Neuronal stem cell (in vitro differentiated cells): Measurements from ENCODE around the gene LTA4H.

Source experiments
- DNase-seq: peaks from one replicate; pipeline ENCODE4 v3.0.0-alpha.2; 2013; ENCODE audit warnings: low spot score
- H2AFZ ChIP-seq: one replicate; pipeline ENCODE4 v1.6.1; 2013; ENCODE audit warnings: mild to moderate bottlenecking, low read length, inconsistent platforms
- H2AK5ac ChIP-seq: 2 replicates; pipeline ENCODE4 v1.6.1; 2013; ENCODE audit warnings: low read depth, mild to moderate bottlenecking, inconsistent platforms, low read length, moderate library complexity, mixed read lengths
- H2BK120ac ChIP-seq: 2 replicates; pipeline ENCODE4 v1.6.1; 2013; ENCODE audit warnings: low read depth, mild to moderate bottlenecking, inconsistent platforms, low read length, moderate library complexity, mixed read lengths
- H2BK12ac ChIP-seq: one replicate; pipeline ENCODE4 v1.6.1; 2013; ENCODE audit warnings: low read length, inconsistent platforms
- H2BK15ac ChIP-seq: 2 replicates; pipeline ENCODE4 v1.6.1; 2013; ENCODE audit warnings: mild to moderate bottlenecking, low read length, inconsistent platforms, mixed read lengths
- H2BK5ac ChIP-seq: one replicate; pipeline ENCODE4 v1.6.1; 2013; ENCODE audit warnings: inconsistent platforms, mild to moderate bottlenecking, low read length, moderate library complexity
- H3K14ac ChIP-seq: one replicate; pipeline ENCODE4 v1.6.1; 2013; ENCODE audit warnings: low read length, inconsistent platforms
- H3K18ac ChIP-seq: 2 replicates; pipeline ENCODE4 v1.6.1; 2013; ENCODE audit warnings: low read length, inconsistent platforms
- H3K23ac ChIP-seq: 2 replicates; pipeline ENCODE4 v1.6.1; 2013; ENCODE audit warnings: low read depth, mild to moderate bottlenecking, mixed read lengths, low read length, inconsistent platforms; ENCODE audit not compliant: poor library complexity
- H3K27ac ChIP-seq: replicated peaks from 3 replicates; pipeline ENCODE4 v1.5.1; 2013; ENCODE audit warnings: low read length, inconsistent platforms
- H3K27me3 ChIP-seq, 3 experiments: 2 replicates each; pipeline ENCODE4 v1.6.1; 2013; ENCODE audit warnings: low read length in 3 of 3, mild to moderate bottlenecking in 2 of 3, inconsistent platforms in 1 of 3, low read depth in 1 of 3, mixed read lengths in 1 of 3, moderate library complexity in 1 of 3; ENCODE audit not compliant: control insufficient read depth in 3 of 3, insufficient read depth in 3 of 3
- H3K36me3 ChIP-seq, 2 donors: replicated peaks in 1 of 2; 2 replicates each; pipeline ENCODE4 v1.6.1; 2013; ENCODE audit warnings: low read length in 2 of 2; ENCODE audit not compliant: control insufficient read depth in 2 of 2, insufficient read depth in 2 of 2
- H3K4ac ChIP-seq: 2 replicates; pipeline ENCODE4 v1.6.1; 2013; ENCODE audit warnings: inconsistent platforms, mild to moderate bottlenecking, low read length, moderate library complexity
- H3K4me1 ChIP-seq, 2 donors: 1 replicate in 1 of 2; 2 replicates in 1 of 2; pipeline ENCODE4 v1.6.1; 2013; ENCODE audit warnings: low read length in 2 of 2, low read depth in 1 of 2; ENCODE audit not compliant: control insufficient read depth in 2 of 2, insufficient read depth in 1 of 2
- H3K4me2 ChIP-seq: one replicate; pipeline ENCODE4 v1.6.1; 2013; ENCODE audit warnings: mild to moderate bottlenecking, low read length, inconsistent platforms; ENCODE audit not compliant: insufficient read depth, poor library complexity, severe bottlenecking
- H3K4me3 ChIP-seq, 2 donors: 2 replicates each; pipeline ENCODE4 v1.5.1; 2013; ENCODE audit warnings: low read length in 2 of 2, mild to moderate bottlenecking in 2 of 2, inconsistent platforms in 1 of 2, moderate library complexity in 1 of 2
- H3K79me1 ChIP-seq: one replicate; pipeline ENCODE4 v1.6.1; 2013; ENCODE audit warnings: low read depth, mild to moderate bottlenecking, inconsistent platforms, low read length, moderate library complexity
- H3K9ac ChIP-seq: one replicate; pipeline ENCODE4 v1.6.1; 2013; ENCODE audit warnings: mild to moderate bottlenecking, low read depth, low read length, inconsistent platforms; ENCODE audit not compliant: poor library complexity
- H3K9me3 ChIP-seq, 2 donors: replicated peaks in 1 of 2; 2 replicates each; pipeline versions ENCODE3 to v1.6.1; 2013; ENCODE audit warnings: low read length in 2 of 2, mild to moderate bottlenecking in 2 of 2, inconsistent platforms in 1 of 2, low read depth in 1 of 2, mixed read lengths in 1 of 2, moderate library complexity in 1 of 2; ENCODE audit not compliant: control insufficient read depth in 2 of 2, insufficient read depth in 1 of 2
- H4K8ac ChIP-seq: one replicate; pipeline ENCODE4 v1.6.1; 2013; ENCODE audit warnings: low read depth, mild to moderate bottlenecking, inconsistent platforms, low read length, moderate library complexity
- H4K91ac ChIP-seq: one replicate; pipeline ENCODE4 v1.6.1; 2013; ENCODE audit warnings: low read length, low read depth, mild to moderate bottlenecking, inconsistent platforms; ENCODE audit not compliant: poor library complexity
- WGBS, 2 donors: extraction: QIAGEN DNeasy Blood & Tissue Kit; methylation state at CpG; one replicate each; pipeline ENCODE4 v1.1.7; 2013; ENCODE audit warnings: missing lambda C conversion rate in 2 of 2, mixed read lengths in 1 of 2; ENCODE audit not compliant: insufficient read length in 2 of 2, insufficient replicate concordance in 1 of 2; ENCODE audit errors: extremely low coverage in 2 of 2; 5-methylcytosine and 5-hydroxymethylcytosine counted together

LTA4H gene

DNA sequence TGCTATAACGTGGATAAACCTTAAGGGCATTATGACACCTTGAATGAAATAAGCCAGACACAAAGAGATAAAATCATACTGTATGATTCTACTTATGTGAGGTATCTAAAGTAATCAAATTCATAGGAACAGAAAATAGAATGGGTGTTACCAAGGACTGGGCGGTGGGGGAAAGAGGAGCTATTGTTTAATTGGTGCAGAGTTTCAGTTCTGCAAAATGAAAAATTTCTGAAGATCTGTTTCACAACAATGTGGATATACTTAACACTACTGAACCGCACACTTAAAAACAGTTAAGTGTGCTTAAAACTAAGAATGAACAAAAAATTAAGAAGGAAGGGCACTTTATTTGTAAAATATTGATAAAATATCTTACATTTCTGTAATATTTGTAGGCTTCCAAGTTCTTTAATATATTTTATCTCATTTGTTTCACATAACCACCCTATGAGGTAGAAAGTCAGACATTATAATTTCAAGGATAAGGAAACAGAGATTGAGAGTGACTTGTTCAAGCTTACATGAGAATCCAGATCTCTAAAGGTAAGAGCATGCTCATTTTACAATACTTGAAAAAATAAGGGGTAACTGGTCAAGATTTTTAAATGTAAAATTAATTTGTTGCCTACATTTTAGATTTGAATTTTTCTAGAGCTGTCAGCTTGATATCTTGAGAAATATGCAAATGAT is 14.9 kb downstream of the LTA4H start:
- Histone ChIP-seq H2BK12ac (no peak overlapping the region), H3K4me1 (no peaks in the 10 kb centered on the region), H3K4me2 (no peak overlapping the region), H3K9ac (no peak overlapping the region), H3K36me3 (peaks cover 14 to 83% of the 10 kb centered on the region in 2 donors), H3K9me3 (no peaks in the 10 kb centered on the region), H4K8ac (no peak overlapping the region), H2BK5ac (no peak overlapping the region), H2AFZ (no peak overlapping the region), H3K4me3 (no peak overlapping the region), H2BK15ac (no peak overlapping the region), H3K27me3 (no peaks in the 10 kb centered on the region), H3K79me1 (no peaks in the 10 kb centered on the region), H2AK5ac (no peak overlapping the region), H3K23ac (no peak overlapping the region), H2BK120ac (no peak overlapping the region), H3K4ac (no peak overlapping the region), H4K91ac (no peak overlapping the region), H3K14ac (no peak overlapping the region), H3K27ac (no peak overlapping the region), H3K18ac (no peak overlapping the region)
- WGBS, 2 donors = no CpG with 5 or more reads among the region's 3 CpGs
- no peak for DNase-seq

GRCh38 chr12:96015672-96016071 is 19.7 kb downstream of the LTA4H start:
- H3K36me3 ChIP-seq = peaks cover 12 to 88% of the 10 kb centered on the region in 2 donors

DNA sequence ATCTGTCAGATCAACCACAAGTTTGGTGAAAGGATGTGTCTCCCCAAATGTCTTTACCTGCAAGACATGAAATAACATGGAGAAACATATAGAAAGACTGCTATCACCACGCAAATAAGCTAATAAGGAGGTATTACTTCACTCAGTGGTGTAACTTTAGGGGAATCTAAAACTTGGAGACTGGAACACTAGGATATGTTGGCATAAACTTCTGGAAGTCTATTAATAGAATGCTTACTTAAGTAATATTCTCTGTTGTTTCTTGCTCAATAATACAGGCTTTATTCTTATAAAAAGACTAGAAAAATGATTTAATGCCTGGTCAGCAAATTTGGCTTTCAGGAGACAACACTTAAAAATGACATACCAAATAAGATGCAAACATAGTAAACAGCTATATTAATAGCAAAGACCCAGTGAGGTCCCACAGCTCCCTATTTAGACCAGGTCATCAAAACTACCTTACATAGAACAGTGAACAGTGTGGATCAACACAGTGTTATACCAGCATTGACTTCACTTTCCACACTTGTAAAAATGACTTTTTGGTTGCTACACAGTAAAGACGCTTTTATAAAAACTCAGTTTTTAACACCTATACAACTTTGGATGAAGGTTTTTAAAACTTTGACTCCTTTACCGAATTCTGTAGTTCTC is 20.3 kb downstream of the LTA4H start:
- no peak overlapping the region for H4K8ac ChIP-seq
- H3K4me1 ChIP-seq = no peaks in the 10 kb centered on the region
- no peak overlapping the region for H2AFZ ChIP-seq
- H3K18ac ChIP-seq = no peak overlapping the region
- no peak overlapping the region for H2BK5ac ChIP-seq
- H4K91ac ChIP-seq = no peak overlapping the region
- H3K9me3 ChIP-seq = no peaks in the 10 kb centered on the region
- H3K27me3 ChIP-seq = no peaks in the 10 kb centered on the region
- no CpG with 5 or more reads among the region's 3 CpGs for WGBS, 2 donors
- H3K23ac ChIP-seq = no peak overlapping the region
- no peak for DNase-seq
- no peaks in the 10 kb centered on the region for H3K79me1 ChIP-seq
- H2AK5ac ChIP-seq = no peak overlapping the region
- H2BK120ac ChIP-seq = no peak overlapping the region
- no peak overlapping the region for H2BK12ac ChIP-seq
- no peak overlapping the region for H3K27ac ChIP-seq
- H3K4me3 ChIP-seq = no peak overlapping the region
- H2BK15ac ChIP-seq = no peak overlapping the region
- peaks cover 15 to 88% of the 10 kb centered on the region in 2 donors for H3K36me3 ChIP-seq
- no peak overlapping the region for H3K4ac ChIP-seq
- no peak overlapping the region for H3K9ac ChIP-seq
- no peak overlapping the region for H3K14ac ChIP-seq
- H3K4me2 ChIP-seq = no peak overlapping the region

More at GRCh38 chr12:96015672-96016071, 19.7 kb downstream of the LTA4H start:
- no CpG with 5 or more reads among the region's 5 CpGs for WGBS, 2 donors
- H2BK120ac ChIP-seq = no peak overlapping the region
- H3K23ac ChIP-seq = no peak overlapping the region
- no peak overlapping the region for H3K14ac ChIP-seq
- H3K9me3 ChIP-seq = no peaks in the 10 kb centered on the region
- H4K91ac ChIP-seq = no peak overlapping the region
- H3K9ac ChIP-seq = no peak overlapping the region
- H3K18ac ChIP-seq = no peak overlapping the region
- no peaks in the 10 kb centered on the region for H3K27me3 ChIP-seq
- H3K27ac ChIP-seq = no peak overlapping the region
- no peak overlapping the region for H2BK12ac ChIP-seq
- H2AFZ ChIP-seq = no peak overlapping the region
- DNase-seq = no peak
- H3K4ac ChIP-seq = no peak overlapping the region
- H2AK5ac ChIP-seq = no peak overlapping the region
- H2BK5ac ChIP-seq = no peak overlapping the region
- H3K4me3 ChIP-seq = no peak overlapping the region
- no peak overlapping the region for H2BK15ac ChIP-seq
- no peaks in the 10 kb centered on the region for H3K79me1 ChIP-seq
- H3K4me2 ChIP-seq = no peak overlapping the region
- H4K8ac ChIP-seq = no peak overlapping the region
- no peaks in the 10 kb centered on the region for H3K4me1 ChIP-seq

- no peak overlapping the region for H2BK5ac ChIP-seq
- no peak overlapping the region for H3K18ac ChIP-seq
- DNase-seq = no peak
- no peak overlapping the region for H3K4ac ChIP-seq
- H3K36me3 ChIP-seq = peaks cover 18 to 99% of the 10 kb centered on the region in 2 donors
- H4K8ac ChIP-seq = no peak overlapping the region
- no peak overlapping the region for H2BK15ac ChIP-seq
- no peak overlapping the region for H3K4me3 ChIP-seq
- no peak overlapping the region for H3K27ac ChIP-seq
- H3K79me1 ChIP-seq = no peaks in the 10 kb centered on the region
- no peak overlapping the region for H2AK5ac ChIP-seq
- no peaks in the 10 kb centered on the region for H3K27me3 ChIP-seq
- H3K9ac ChIP-seq = no peak overlapping the region
- H4K91ac ChIP-seq = no peak overlapping the region
- no peaks in the 10 kb centered on the region for H3K4me1 ChIP-seq
- WGBS, 2 donors = no CpG with 5 or more reads among the region's 1 CpG
- H3K23ac ChIP-seq = no peak overlapping the region
- no peak overlapping the region for H2BK12ac ChIP-seq
- no peak overlapping the region for H3K4me2 ChIP-seq
- no peak overlapping the region for H3K14ac ChIP-seq
- no peak overlapping the region for H2BK120ac ChIP-seq
- H2AFZ ChIP-seq = no peak overlapping the region
- H3K9me3 ChIP-seq = no peaks in the 10 kb centered on the region
Measured at GRCh38 chr12:96007729-96008128, 27.7 kb downstream of the LTA4H start.
